HepG2 (cell line): Measurements from ENCODE around the gene ADCY9. TPM values are rescaled to one million over a fixed set of nuclear protein-coding genes. Genes with fewer than 3 reads are reported as not detected.
A peak's percentile ranks its signal among the peaks of the same experiment; 100 is the strongest.

Source experiments
- ARHGAP35 ChIP-seq: sonication (generic); formaldehyde crosslinking; IDR thresholded peaks from 2 replicates; pipeline ENCODE4 v1.9.0; 2022; ENCODE audit warnings: mild to moderate bottlenecking, inconsistent platforms, moderate library complexity, missing genetic modification reagents, borderline replicate concordance
- DNMT1 ChIP-seq: sonication (generic); formaldehyde crosslinking; IDR thresholded peaks from 2 replicates; pipeline ENCODE4 v1.5.1; 2020; ENCODE audit warnings: mild to moderate bottlenecking, missing genetic modification reagents
- ESRRA ChIP-seq: sonication (generic); formaldehyde crosslinking; IDR thresholded peaks from 2 replicates; pipeline ENCODE4 v1.5.1; 2020; ENCODE audit warnings: mild to moderate bottlenecking, low read depth, missing genetic modification reagents
- KLF12 ChIP-seq: sonication (generic); formaldehyde crosslinking; IDR thresholded peaks from 2 replicates; pipeline ENCODE4 v1.4.0; 2020; ENCODE audit warnings: missing genetic modification reagents, borderline replicate concordance
- NFE2L1 ChIP-seq: sonication (generic); formaldehyde crosslinking; IDR thresholded peaks from 2 replicates; pipeline ENCODE4 v1.4.0; 2020; ENCODE audit warnings: missing genetic modification reagents, mild to moderate bottlenecking, borderline replicate concordance
- NPAS2 ChIP-seq: sonication (generic); formaldehyde crosslinking; IDR thresholded peaks from 2 replicates; pipeline ENCODE4 v1.8.0; 2022; ENCODE audit warnings: mild to moderate bottlenecking, missing genetic modification reagents, borderline replicate concordance
- TAF15 ChIP-seq: fragments of 200-400 bp; formaldehyde crosslinking; IDR thresholded peaks from one replicate; pipeline ENCODE4 v1.6.1; 2018; ENCODE audit warnings: mild to moderate bottlenecking, low read depth, low read length; ENCODE audit not compliant: poor library complexity, severe bottlenecking
- XRCC5 ChIP-seq: fragments of 200-400 bp; formaldehyde crosslinking; optimal IDR thresholded peaks from 2 replicates; pipeline ENCODE3; 2017; ENCODE audit warnings: mild to moderate bottlenecking, low read length
- ZIK1 ChIP-seq: sonication (generic); formaldehyde crosslinking; IDR thresholded peaks from 2 replicates; pipeline ENCODE4 v1.5.0; 2020; ENCODE audit warnings: mild to moderate bottlenecking, low read depth, missing genetic modification reagents, borderline replicate concordance
- ZNF136 ChIP-seq: sonication (generic); formaldehyde crosslinking; IDR thresholded peaks from 2 replicates; pipeline ENCODE4 v1.8.1; 2022; ENCODE audit warnings: low read depth, mild to moderate bottlenecking, moderate library complexity, missing genetic modification reagents
- ZNF335 ChIP-seq: sonication (generic); formaldehyde crosslinking; IDR thresholded peaks from 2 replicates; pipeline ENCODE4 v1.4.0; 2020; ENCODE audit warnings: missing genetic modification reagents
- ZNF672 ChIP-seq: sonication (generic); formaldehyde crosslinking; IDR thresholded peaks from 2 replicates; pipeline ENCODE4 v1.8.1; 2022; ENCODE audit warnings: missing genetic modification reagents
- ZNF720 ChIP-seq: sonication (generic); formaldehyde crosslinking; IDR thresholded peaks from 2 replicates; pipeline ENCODE4 v1.4.0; 2020; ENCODE audit warnings: missing genetic modification reagents
- polyA plus RNA-seq, 8 experiments: library from polyadenylated mRNA; depleted of rRNA in 3 of 8; stranded (reverse) in 7 of 8; unstranded in 1 of 8; fragments of >200 nt; fragmentation: Illumina TruSeq in 4 of 8; extraction: Trizol in 4 of 8; gene quantifications; 2 replicates each; pipeline versions ENCODE4 v1.2.1 to v1.2.3, GENCODE V29; 2011 to 2016; ENCODE audit warnings: low read depth in 4 of 8, missing spikeins in 1 of 8, mixed read lengths in 1 of 8; ENCODE audit not compliant: insufficient read depth in 1 of 8
- total RNA-seq, 5 experiments: library from RNA; depleted of rRNA; stranded (reverse); fragments of >200 nt; fragmentation: Illumina TruSeq; extraction: Trizol; gene quantifications; 2 replicates each; pipeline ENCODE4 v1.2.3, GENCODE V29; 2016; ENCODE audit warnings: low read depth in 1 of 5
- TF ChIP-seq, protein P1 (sequence below): sonication (generic); formaldehyde crosslinking; IDR thresholded peaks from 2 replicates; pipeline ENCODE4 v1.4.0; 2020; ENCODE audit warnings: mild to moderate bottlenecking, missing genetic modification reagents
- TF ChIP-seq, protein P2 (sequence below), 2 experiments: sonication (generic) in 1 of 2; formaldehyde crosslinking in 1 of 2; IDR thresholded peaks; 2 replicates each; pipeline versions ENCODE4 v1.4.0 to v1.6.1; 2018 to 2020; ENCODE audit warnings: missing genetic modification reagents in 2 of 2, borderline replicate concordance in 1 of 2, low read depth in 1 of 2, mild to moderate bottlenecking in 1 of 2, missing biosample characterization in 1 of 2
- TF ChIP-seq, protein P3 (sequence below), 2 experiments: sonication (generic) in 1 of 2; formaldehyde crosslinking in 1 of 2; IDR thresholded peaks; 2 replicates each; pipeline versions ENCODE4 v1.6.1 to v1.9.0; 2014 to 2022; ENCODE audit warnings: antibody characterized with exemption in 1 of 2, borderline replicate concordance in 1 of 2, inconsistent platforms in 1 of 2, low read depth in 1 of 2, missing genetic modification reagents in 1 of 2

ADCY9 gene
- total and polyA plus RNA-seq, 2 of the 13 experiments (the other 11 are each of a cell fraction or from before 2014, with no cell fraction given), result 11.2 to 13.9 TPM

DNA sequence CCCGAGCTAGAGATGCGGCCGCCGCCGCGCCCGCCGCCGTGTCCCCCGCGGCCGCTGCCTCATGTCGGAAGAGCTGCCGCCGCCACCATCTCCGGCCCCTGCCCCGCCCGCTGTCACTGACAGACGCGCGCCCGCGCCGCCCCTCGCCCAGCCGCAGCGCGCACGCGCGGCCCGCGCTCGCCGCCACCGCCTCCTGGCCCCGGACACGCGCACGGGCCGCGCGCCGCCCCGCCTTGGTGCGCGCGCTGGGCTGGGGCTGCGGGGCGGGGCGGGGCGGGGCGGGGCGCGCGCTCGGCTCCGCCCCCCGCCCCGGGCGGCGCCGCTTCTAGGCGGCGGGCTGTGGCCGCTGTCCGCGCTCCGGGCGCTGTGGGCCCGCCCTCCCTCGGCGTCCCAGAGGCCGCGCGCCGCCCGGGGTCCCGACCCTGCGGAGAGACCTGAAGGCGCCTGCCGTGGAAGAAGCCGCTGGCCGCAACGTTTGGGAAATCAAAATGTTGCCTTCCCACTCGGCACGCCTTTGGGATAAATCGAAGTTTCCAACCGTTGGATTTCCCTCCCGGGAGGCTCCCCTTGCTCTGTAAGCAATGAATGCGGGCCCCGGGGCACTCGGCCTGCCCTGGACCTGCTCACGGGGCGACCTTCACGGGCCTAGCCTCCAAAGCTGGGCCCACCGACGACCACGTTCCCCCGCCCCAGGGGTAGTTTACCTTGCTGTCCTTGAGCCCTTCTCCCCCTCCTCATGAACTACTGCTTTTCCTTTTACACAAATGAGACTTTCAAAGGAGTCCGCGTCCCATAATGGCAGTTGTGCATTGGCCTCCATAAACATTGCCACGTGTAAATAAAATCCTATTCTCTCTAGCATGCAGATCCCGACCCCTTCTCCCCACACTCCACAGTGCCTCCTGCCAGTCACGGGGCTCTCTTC is at the start of gene ADCY9 (continued):
- TF ChIP-seq, protein P1, sequence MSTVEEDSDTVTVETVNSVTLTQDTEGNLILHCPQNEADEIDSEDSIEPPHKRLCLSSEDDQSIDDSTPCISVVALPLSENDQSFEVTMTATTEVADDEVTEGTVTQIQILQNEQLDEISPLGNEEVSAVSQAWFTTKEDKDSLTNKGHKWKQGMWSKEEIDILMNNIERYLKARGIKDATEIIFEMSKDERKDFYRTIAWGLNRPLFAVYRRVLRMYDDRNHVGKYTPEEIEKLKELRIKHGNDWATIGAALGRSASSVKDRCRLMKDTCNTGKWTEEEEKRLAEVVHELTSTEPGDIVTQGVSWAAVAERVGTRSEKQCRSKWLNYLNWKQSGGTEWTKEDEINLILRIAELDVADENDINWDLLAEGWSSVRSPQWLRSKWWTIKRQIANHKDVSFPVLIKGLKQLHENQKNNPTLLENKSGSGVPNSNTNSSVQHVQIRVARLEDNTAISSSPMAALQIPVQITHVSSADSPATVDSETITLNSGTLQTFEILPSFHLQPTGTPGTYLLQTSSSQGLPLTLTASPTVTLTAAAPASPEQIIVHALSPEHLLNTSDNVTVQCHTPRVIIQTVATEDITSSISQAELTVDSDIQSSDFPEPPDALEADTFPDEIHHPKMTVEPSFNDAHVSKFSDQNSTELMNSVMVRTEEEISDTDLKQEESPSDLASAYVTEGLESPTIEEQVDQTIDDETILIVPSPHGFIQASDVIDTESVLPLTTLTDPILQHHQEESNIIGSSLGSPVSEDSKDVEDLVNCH (CRISPR knock-in tag), result no peak
- TF ChIP-seq ESRRA (CRISPR knock-in tag), result peak; percentile 34; the same call in 1 of the 2 replicates
- no peak for TF ChIP-seq NFE2L1
- TF ChIP-seq ZNF672, result no peak
- TF ChIP-seq, protein P2, sequence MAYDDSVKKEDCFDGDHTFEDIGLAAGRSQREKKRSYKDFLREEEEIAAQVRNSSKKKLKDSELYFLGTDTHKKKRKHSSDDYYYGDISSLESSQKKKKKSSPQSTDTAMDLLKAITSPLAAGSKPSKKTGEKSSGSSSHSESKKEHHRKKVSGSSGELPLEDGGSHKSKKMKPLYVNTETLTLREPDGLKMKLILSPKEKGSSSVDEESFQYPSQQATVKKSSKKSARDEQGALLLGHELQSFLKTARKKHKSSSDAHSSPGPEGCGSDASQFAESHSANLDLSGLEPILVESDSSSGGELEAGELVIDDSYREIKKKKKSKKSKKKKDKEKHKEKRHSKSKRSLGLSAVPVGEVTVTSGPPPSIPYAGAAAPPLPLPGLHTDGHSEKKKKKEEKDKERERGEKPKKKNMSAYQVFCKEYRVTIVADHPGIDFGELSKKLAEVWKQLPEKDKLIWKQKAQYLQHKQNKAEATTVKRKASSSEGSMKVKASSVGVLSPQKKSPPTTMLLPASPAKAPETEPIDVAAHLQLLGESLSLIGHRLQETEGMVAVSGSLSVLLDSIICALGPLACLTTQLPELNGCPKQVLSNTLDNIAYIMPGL (CRISPR knock-in tag; IDR thresholded peaks at IDR 0.05; ENCODE audit: borderline replicate concordance in 1 of 2, low read depth in 1 of 2), result peak; percentile 38 to 53; a peak in 1 of 4 replicates
- TF ChIP-seq ZNF720 (CRISPR knock-in tag), result no peak
- TF ChIP-seq NPAS2 (CRISPR knock-in tag), result no peak
- no peak; the same call in 1 of the 2 replicates for TF ChIP-seq ZNF335
- 0 out of 2 replicates have a peak, but pooled peaks have one; percentile 50 for TF ChIP-seq DNMT1 (CRISPR knock-in tag)
- TF ChIP-seq ZNF136 (CRISPR knock-in tag), result no peak
- 0 out of 2 replicates have a peak, but pooled peaks have one; percentile 61 for TF ChIP-seq KLF12 (CRISPR knock-in tag)
- no peak for TF ChIP-seq TAF15
- no peak for TF ChIP-seq ZIK1
- TF ChIP-seq ARHGAP35 (CRISPR knock-in tag), result no peak
- TF ChIP-seq, protein P3, sequence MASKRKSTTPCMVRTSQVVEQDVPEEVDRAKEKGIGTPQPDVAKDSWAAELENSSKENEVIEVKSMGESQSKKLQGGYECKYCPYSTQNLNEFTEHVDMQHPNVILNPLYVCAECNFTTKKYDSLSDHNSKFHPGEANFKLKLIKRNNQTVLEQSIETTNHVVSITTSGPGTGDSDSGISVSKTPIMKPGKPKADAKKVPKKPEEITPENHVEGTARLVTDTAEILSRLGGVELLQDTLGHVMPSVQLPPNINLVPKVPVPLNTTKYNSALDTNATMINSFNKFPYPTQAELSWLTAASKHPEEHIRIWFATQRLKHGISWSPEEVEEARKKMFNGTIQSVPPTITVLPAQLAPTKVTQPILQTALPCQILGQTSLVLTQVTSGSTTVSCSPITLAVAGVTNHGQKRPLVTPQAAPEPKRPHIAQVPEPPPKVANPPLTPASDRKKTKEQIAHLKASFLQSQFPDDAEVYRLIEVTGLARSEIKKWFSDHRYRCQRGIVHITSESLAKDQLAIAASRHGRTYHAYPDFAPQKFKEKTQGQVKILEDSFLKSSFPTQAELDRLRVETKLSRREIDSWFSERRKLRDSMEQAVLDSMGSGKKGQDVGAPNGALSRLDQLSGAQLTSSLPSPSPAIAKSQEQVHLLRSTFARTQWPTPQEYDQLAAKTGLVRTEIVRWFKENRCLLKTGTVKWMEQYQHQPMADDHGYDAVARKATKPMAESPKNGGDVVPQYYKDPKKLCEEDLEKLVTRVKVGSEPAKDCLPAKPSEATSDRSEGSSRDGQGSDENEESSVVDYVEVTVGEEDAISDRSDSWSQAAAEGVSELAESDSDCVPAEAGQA (IDR thresholded peaks at IDR 0.05; ENCODE audit: low read depth), result no peak
- TF ChIP-seq, protein P3 (CRISPR knock-in tag; IDR thresholded peaks at IDR 0.05; ENCODE audit: borderline replicate concordance), result no peak
- no peak for TF ChIP-seq XRCC5
